HS-27A (cell line): ENCODE data around the gene KAZN.

ENCODE experiments used
- DNase-seq: peaks from one replicate; pipeline ENCODE4 v3.0.0-alpha.2; 2012; ENCODE audit warnings: low read depth, missing footprints

KAZN gene

DNA sequence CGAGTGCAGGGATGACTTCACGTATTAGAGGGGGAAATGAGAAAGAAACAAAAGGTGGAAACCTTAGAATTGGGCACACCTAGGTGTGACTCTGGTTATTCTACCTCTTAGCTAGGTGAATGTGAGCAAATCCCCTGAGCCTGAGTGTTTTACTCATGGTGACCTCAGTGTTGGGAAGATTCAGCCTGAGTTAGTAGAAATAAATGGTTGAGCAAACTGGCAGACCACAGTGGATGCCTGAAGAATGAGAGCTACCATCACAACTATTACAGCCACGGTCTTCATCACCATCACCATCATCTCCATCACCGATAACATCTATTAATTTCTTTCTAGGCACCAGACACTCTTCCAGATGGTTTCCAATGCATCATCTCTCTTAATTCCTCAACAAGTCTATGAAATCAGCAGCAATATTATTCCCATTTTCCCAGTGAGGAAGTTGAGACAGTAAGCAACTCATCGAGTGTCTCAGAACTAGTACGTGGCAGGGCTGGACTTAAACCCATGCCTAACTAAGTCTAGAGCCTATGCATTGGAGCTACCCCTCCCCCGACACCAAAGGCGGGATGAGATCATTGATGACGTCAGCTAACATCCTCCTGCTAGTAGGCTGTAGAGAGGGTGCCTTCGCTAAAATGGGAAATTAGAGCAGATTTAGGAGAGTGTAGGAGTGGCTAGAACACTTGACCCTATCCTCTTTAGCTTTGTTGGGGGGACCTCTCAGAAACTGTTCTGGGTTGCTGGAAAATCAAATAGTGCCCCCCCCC, 7.9 kb upstream of the KAZN start:
- no peak for DNase-seq

DNA sequence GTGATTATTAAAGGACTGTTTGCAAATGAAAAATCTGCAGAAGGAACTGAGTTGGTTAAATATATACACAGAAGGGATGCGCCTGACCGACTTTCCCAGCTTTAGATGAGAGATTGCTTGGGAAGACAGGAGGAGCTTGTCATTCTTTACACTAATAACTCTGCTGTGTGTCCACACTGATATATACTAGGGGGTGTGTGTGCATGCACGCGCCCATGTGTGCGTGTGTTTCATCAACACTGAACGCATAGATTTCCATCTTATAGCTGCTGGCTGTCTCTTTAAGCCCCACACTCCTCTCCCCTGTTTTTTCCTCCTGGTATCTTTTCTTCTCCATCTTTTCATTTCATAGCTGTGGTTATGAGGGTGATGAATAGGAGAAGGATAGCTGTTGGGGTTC, 6.9 kb upstream of the KAZN start:
- DNase-seq = no peak

DNA sequence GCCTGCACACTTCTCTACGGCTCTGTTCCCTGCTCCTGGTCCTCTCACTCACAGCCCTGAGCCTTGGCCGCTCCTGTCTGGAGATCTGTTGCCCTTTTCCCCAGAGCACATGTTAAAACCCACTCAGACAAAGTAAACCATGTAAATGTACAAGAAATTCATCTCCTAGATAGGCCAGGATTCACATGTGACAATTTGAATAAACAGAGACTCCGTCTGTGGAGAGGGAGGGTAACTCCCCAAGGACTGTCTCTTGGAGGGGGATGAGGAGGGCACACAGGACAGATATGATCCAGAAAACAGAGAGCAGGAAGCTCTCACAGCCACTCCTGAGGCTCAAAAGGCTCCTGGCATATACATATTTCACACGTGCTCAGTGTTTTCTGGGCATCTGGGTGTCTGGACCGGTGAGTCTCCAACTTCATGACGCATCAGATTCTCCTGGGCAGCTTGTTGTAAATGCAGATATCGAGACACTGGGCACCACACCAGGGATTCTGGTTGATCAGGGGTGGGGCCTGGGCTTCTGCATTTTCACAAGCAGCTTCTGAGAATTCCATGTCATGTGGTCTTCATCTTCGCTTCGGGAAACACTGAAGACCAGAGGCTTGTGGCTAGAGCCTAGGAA, 6.4 kb upstream of the KAZN start:
- no peak for DNase-seq

DNA sequence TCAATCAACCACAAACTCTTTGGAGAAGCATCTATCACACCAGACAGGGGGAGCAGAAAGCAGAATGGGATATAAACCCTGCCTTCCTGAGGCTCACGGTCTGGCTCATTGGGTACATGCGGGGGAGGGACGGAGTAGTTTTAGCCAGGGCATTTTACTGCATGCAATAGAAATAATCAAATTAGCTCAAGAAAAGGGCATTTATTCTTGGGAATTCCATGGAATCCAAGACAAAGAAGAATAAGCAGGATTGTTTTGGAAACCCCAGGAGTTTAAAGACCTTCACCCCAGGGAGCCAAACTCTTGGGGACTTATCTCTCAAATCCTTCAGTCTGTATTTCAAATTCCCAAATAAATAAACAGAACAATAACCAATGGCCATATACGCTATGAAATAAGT, 5.2 kb upstream of the KAZN start:
- no peak for DNase-seq

DNA sequence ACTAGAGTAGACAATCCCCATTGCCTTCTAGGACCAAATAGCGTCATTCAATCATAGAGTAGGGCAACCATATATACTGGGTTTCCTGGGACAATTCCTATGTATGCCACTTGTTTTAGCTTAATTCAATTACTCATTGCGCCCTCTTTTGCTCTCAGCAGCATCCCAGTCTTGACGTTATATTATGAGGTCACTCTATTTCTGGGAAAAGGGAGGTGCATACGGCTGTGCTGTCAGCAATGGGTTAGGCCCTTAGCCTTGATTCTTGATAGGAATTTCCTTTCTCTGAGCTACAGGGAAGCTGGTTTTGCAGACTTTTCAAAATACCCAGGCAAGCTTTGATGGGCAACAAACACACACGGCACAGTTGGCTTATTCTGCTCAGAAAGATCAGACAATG, 4.4 kb upstream of the KAZN start:
- no peak for DNase-seq

DNA sequence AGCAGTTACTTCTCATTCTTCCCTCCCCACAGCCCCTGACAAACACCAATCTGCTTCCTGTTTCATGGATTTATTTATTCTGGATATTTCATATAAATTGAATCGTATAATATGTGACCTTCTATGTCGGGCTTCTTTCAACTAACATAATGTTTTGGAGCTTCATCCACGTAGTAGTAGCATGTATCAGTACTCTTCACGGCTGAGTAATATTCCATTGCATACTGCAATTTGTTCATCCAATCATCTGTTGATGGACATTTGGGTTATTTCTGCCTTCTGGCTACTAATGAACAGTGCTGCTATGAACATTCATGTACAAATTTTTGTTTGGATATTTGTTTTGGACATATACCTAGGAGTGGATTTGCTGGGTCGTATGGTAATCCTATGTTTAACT, 1.9 kb upstream of the KAZN start:
- no peak for DNase-seq

DNA sequence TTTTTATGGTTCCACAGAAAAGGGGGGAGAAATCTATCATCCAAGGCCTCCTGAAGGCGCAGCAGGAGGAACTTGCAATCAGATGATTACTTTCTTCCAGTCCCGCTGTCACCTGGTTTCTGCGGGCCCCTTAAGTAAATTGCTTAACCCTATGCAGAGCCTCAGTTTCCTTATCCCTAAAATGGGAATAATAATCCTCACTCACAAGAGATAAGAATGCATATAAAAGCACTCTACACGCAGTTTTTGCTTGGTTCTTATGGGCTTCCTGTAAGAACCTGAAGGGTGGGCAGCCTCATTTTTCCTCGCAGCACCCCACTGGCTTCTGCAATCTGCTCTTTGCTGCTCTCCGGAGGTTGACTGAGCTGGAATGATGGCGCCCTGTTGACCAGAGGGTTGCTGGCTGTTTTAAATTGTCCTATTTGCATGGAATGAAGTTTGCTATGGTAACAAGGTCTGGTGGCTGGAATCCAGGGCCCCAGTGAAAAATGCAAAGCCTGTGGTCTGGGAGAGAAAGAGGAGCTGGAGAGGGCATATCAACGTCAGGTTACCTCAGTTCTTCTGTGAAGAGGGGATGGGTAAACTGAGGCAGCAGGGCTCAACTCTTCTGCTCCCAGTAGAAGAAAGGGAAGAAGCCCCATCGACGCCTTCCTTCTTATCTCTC, 1.0 kb upstream of the KAZN start:
- no peak for DNase-seq

DNA sequence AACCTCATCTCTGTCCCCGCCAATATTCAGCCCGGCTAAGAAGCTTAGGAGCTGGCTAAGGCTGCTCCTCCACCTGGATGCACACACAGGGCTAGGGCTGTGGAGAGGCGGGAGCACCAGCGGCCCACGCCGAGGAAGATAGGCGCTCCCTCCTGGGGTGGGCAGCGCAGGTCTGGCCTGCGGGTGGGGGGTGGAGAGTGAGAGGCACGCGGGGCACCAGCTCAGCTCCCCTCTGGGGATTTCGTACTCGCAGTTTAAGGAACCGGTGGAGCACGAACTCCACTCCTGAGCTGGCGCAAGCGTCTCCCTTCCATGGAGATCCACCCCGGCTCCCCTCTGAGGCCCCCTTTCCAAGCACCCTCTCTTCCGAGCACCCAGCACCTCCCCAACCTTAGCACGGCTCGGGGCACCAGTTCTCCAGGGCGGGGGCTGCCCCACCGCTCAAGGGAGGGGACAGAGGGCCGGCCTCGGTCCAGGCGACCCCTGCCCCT, 433 bp upstream of the KAZN start:
- no peak for DNase-seq

DNA sequence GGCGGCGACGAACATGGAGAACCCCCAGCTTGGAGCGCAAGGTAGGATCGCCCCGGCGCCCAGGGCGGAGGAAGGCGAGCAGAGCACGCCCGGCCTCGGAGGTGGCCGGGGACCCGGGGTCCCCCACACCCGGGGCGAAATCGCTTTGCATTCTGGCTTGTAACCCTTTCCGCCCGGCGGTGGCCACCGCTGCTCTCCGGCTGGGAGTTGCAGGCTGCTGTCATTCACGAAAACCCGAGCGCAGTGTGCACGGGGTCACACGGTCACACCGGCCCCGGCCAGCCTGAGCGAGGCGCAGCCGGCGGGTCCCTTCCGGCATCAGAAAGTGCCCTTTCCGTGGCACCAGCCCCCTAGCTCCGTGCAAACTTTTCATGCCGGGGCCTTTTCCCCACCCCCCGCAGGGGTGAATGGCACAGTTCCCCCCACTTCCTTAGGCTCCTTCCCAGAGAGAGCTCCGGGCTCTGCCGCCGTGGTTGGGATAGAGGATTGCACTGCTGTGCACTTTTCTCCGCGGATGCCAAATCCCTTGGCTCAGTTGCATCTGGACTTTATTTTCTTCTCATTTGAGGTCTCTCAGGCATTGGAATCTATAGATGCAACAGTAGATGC, 802 bp downstream of the KAZN start:
- no peak for DNase-seq

DNA sequence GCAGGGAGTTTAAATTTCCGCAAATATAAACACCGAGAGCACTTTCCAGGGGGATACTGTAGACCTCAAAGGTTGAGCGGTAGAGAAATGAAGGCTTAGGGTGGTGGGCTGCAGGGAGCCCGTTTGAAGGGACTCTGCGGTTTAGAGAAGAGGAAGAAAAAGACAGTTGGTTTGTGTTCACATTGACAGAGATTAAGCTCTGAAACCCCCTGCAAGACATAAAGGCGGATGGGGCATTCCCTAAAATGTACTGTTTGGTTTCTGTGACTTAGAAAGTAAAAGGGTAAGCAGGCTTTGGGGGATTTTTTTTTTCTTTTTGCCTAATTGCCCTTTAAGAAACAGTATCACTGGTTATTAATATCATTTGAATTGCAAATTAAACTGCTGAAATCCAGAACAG, 1.3 kb downstream of the KAZN start:
- no peak for DNase-seq

DNA sequence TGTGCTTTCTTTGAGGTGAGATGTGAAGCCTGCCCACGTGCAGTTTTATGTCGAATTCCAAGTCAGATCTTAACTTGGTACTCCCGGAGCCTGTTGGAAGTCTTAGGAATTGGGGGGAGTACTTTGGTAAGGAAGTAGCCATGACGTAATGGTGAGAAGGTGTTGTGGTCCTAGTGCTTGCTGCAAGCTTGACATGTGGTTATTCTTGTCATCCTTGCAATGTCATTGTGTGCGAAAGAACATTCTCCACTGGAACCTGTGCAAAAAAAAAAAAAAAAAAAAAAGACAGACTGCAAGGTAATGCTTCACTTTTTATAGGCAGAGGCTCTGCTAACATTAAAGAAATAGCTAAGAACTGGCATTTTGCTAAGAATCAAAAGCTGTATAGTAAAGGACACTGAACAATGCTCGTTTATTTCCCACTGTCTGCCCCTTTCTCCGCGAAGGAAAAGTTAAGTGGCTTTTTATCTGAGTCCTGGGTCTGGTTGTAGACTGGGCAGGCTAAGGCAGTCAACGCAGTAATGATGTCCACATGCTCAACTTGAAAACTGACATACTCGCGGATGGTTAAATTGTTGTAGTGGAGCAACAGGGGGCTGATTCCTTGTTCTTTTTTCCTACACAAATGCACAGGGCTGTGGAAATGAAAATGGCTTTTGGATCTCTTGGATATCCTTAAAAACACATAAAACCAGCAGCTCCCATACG, 2.1 kb downstream of the KAZN start:
- DNase-seq = no peak

DNA sequence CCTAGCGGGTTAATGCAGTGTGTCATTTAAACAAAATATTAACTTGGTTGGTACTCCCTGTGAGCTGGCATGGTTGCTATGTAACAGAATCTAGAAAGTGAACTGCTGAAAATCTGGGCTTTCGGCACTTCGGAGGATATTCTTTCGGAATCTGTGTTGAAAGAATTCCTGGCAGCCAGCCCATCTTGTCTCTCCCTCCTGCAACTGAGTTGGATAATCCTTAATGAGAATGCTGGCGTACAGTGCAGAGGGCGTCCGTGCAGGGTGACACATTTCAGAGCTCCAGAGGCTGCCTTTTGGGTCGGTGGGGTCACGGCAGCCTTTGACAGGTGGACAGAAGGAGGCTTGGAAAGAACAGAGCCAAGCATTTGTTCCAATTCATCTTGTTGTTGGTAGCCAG, 3.7 kb downstream of the KAZN start:
- DNase-seq = no peak

DNA sequence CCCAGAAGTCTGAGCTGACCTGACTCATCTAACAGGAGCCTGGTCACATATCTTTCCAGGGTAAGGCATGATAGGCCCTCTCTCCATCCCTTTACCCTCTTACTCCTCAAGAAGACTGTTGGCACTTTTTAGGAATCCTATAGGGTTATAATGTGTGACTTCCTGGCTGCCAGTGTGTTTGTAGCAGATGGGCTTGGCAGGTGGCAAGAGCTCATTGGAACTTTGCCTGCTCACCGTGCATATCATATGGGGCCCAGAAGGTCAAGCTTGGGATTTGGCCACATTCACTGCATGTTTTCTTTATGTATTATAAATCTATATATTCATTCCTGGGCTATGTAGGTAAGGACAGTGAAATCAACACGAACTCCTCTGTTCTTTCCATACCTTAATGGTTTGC, 5.2 kb downstream of the KAZN start:
- no peak for DNase-seq

DNA sequence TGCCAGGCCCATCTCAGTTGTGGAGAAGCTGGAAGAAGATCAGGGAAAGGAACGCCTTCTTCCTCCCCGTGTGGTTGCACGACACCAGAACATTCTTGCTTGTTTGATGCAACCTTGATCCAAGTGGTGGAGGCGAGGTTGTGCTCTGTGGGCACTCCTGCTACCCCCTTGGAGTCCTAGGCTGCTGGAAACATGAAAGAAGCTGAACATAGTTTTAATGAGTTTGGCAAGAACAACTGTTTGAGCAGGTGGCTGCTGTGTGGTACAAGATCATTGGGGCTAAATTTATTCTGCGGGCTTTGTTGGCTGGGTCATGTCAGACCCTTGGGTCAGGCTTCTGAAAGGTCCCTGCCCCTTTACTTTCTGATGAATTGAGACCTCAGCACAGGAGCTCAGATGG, 5.9 kb downstream of the KAZN start:
- DNase-seq = no peak

DNA sequence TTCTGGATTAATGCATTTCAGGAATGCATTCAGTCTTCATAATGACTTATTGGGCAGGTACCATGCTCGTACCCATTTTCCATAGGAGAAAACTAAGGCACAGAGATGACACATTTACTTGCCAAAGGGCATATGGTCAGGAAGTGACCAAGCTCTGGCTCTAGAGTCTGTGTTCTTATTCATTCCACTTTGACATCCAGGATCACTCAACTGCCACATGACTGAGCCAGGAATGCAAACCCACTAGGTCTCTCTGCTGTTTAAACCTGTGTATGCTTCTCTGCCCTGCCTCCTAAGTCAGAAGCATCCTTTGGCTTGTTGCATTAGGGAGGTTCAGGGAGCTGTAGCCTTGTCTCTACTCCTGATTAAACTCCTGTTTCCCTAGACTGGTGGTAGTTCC, 7.5 kb downstream of the KAZN start:
- DNase-seq = no peak

DNA sequence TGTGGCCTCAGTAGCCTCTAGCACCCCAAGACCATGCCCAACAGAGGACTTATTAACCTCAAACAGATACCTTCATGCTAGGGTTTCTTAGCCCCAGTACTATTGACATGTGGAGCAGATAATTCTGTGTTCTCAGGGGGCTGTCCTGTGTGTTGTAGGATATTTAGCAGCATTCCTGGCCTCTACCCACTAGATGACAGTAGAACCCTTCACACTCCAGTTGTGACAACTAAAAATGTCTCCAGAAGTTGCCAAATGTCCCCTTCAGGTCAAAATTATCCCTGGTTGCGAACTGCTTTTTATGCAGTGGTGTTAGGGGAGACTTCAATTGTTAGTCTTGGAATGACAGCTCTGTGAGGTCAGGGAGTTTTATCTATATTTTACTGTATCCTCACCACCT, 8.1 kb downstream of the KAZN start:
- no peak for DNase-seq

DNA sequence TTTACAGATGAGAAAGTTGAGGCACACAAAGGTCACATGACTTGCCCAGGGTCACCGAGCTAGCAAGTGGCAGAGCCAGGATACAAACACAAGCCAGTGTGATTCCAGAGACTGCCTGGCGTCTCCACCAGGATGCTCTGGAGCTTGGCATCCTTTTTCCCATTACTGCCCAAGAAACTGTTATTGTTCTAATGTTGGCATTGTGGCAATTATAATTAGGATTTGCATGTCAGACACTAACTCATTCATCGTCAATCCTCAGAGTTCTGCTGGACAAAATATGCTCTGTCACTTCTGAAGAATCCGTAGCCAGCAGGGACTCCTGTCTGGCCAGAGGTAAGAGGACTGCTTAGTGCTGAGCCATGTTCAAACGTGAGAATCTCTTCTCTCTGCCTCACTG, 8.8 kb downstream of the KAZN start:
- no peak for DNase-seq

DNA sequence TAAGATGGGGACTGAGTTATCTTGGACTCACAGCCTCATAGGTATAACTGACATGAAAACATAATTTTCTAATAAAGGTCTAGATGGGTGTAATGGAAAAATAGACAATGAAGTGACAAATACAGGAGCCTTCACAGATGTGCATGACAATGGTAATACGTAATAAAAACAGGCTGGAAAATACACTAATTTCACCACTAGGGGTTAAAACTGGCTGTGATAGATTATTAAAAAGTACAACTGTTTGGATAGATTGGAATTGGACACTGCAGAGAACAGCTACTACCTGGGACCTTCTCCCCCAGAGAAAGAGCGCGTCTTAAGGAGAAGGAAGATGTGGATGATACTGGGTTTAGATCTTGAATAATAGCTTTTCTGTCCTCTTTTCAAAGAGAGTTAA, 9.8 kb downstream of the KAZN start:
- DNase-seq = no peak

DNA sequence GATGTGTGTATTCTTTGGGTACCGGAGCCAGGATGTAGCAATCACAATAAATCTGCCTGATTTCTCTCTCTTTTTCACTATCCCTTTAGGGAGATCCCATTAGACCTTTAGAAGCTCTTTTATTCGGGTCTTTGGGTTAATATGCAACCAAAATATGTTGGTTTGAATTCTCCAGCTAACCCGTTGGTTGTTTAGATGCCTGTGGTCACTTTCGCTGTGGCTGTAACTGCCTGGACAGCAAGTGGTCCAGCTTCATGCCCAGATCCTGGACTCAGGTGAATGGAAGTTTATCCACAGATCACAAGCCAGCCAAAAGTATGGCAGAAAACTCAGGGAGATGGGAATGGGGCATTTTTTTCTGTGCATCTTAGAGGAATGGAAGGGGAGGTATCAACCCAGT, 12.3 kb downstream of the KAZN start:
- no peak for DNase-seq

DNA sequence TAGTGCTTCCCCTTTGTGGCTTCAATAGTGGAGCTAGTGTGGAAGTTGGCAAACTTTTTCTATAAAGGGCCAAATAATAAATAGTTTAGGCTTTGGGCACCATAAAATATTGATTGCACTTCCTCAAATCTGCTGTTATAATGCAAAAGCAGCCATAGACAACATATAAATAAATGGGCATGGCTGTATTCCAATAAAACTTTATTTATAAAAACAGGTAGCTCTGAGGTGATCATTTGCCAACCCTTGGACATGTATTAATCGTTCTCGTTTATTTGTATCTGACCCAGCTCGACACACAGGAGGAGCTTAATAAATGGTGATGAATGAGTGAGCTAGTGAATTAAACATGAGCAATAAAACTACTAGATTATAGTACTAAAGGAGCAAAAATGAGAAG, 13.3 kb downstream of the KAZN start:
- no peak for DNase-seq

DNA sequence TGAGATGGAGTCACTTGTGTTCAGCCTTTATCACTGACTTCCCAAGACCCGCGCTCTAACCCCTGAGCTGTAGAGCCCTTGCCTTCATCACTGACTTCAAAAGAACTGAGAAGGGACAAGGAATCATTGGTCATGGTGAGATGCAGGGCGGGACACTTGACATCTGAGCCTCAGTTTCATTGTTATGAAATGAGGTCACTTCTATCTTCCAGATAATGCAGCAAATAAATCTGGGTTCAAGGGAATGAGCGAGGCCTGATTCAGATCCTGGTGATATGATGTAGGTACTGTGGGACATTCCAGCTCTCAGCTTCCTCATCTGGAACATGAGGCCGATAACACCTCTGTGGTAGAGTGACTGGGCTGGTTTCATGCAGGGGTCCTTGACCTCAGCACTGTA, 13.8 kb downstream of the KAZN start:
- DNase-seq = no peak

DNA sequence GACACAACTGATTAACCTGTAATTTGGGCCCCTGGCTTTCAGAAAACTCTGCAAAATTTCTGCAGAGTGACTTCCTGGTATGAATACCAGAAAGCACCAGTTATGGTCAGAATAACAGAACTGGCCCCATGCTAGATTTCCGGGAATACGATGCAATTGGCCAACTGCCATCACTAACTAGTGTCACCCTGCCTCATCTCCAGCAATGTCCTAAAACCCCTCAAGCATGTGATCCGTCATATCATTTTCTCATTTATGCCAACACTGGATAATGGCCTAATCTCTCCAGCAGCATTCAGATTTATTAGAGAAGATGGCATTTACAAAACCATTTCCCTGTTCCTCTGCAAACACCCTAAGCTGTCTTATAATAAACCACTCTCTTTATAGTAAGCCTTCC, 15.4 kb downstream of the KAZN start:
- no peak for DNase-seq
